Smooth muscle cell (in vitro differentiated cells): ENCODE data around the gene RAP1A. TPM values are rescaled to one million over a fixed set of nuclear protein-coding genes. Genes with fewer than 3 reads are reported as not detected.

Experiments used
- DNase-seq: peaks from one replicate; lab custom pipeline; 2025; ENCODE audit not compliant: unreplicated experiment; lab: John Stamatoyannopoulos, UW
- H2AFZ ChIP-seq: fragments of 200-600 bp; sonication (generic); 2 replicates; pipeline ENCODE4 v1.6.0; 2016; ENCODE audit warnings: antibody characterized with exemption, low read depth, mild to moderate bottlenecking
- H3F3A ChIP-seq: fragments of 200-600 bp; sonication (generic); 2 replicates; pipeline ENCODE4 v1.6.0; 2017; ENCODE audit warnings: antibody characterized with exemption, low read depth
- H3K27ac ChIP-seq: fragments of 200-600 bp; sonication (generic); 2 replicates; pipeline ENCODE4 v1.5.1; 2016; ENCODE audit warnings: low read depth, mild to moderate bottlenecking
- H3K27me3 ChIP-seq: fragments of 200-600 bp; sonication (generic); 2 replicates; pipeline ENCODE4 v1.6.1; 2016; ENCODE audit warnings: low read depth, mild to moderate bottlenecking
- H3K36me3 ChIP-seq: fragments of 200-600 bp; sonication (generic); 2 replicates; pipeline ENCODE4 v1.5.1; 2016; ENCODE audit warnings: low read depth
- H3K4me1 ChIP-seq: fragments of 200-600 bp; sonication (generic); 2 replicates; pipeline ENCODE4 v1.5.1; 2016; ENCODE audit warnings: low read depth
- H3K4me2 ChIP-seq: fragments of 200-600 bp; sonication (generic); 2 replicates; pipeline ENCODE4 v1.6.0; 2016; ENCODE audit warnings: mild to moderate bottlenecking
- H3K4me3 ChIP-seq: fragments of 200-600 bp; sonication (generic); 2 replicates; pipeline ENCODE4 v1.5.1; 2016; ENCODE audit warnings: mild to moderate bottlenecking
- H3K79me2 ChIP-seq: fragments of 200-600 bp; sonication (generic); 2 replicates; pipeline ENCODE4 v1.6.0; 2016; ENCODE audit warnings: low read depth, mild to moderate bottlenecking
- H3K9ac ChIP-seq: fragments of 200-600 bp; sonication (generic); 2 replicates; pipeline ENCODE4 v1.6.0; 2016; ENCODE audit warnings: low read depth
- H3K9me3 ChIP-seq: fragments of 200-600 bp; sonication (generic); replicated peaks from 2 replicates; pipeline ENCODE4 v1.5.1; 2016; ENCODE audit warnings: low read depth
- H4K20me1 ChIP-seq: fragments of 200-600 bp; sonication (generic); 2 replicates; pipeline ENCODE4 v1.6.0; 2016; ENCODE audit warnings: low read depth
- CTCF ChIP-seq: fragments of 200-600 bp; sonication (generic); IDR thresholded peaks from 2 replicates; pipeline ENCODE4 v1.5.1; 2017; ENCODE audit warnings: borderline replicate concordance, mild to moderate bottlenecking, antibody characterized with exemption; ENCODE audit not compliant: insufficient read depth, poor library complexity, severe bottlenecking
- WGBS: methylation state at CpG from one replicate; pipeline ENCODE4 v1.1.7; 2016; ENCODE audit warnings: low lambda C conversion rate; 5-methylcytosine and 5-hydroxymethylcytosine counted together
- polyA plus RNA-seq: library from polyadenylated mRNA; unstranded; fragments of >200 nt; fragmentation: Nextera tagmentation; extraction: Ambion mirVana; gene quantifications from 2 replicates; pipeline ENCODE4 v1.2.1, GENCODE V29; 2016
- total RNA-seq: library from RNA; depleted of rRNA; stranded (reverse); fragments of >200 nt; gene quantifications from 2 replicates; pipeline ENCODE4 v1.2.3, GENCODE V29; 2014

Gene RAP1A
- total and polyA plus RNA-seq, 2 experiments from 2014 or later = 36.8 to 64.9 TPM

- H3K27ac ChIP-seq = no peak overlapping the region
- H3K36me3 ChIP-seq = no peaks in the 10 kb centered on the region
- WGBS = 71% methylated on average over 2 of the region's 2 CpGs
- TF ChIP-seq CTCF = no peak
- no peaks in the 10 kb centered on the region for H4K20me1 ChIP-seq
- no peak overlapping the region for H3K4me2 ChIP-seq
- peaks cover 9% of the 10 kb centered on the region for H3K79me2 ChIP-seq
- no peak overlapping the region for H3K9ac ChIP-seq
- no peaks in the 10 kb centered on the region for H3K9me3 ChIP-seq
- no peaks in the 10 kb centered on the region for H3F3A ChIP-seq
- no peaks in the 10 kb centered on the region for H3K27me3 ChIP-seq
- peaks cover 18% of the 10 kb centered on the region for H3K4me1 ChIP-seq
- H3K4me3 ChIP-seq = no peak overlapping the region
- DNase-seq = no peak
- no peak overlapping the region for H2AFZ ChIP-seq
Measured at GRCh38 chr1:111751906-111752575, 132.5 kb downstream of the RAP1A start.

- Histone ChIP-seq H3F3A (no peaks in the 10 kb centered on the region), H2AFZ (peak overlapping the region; percentile 96), H3K4me3 (peak overlapping the region; percentile 91), H3K36me3 (no peaks in the 10 kb centered on the region), H3K27ac (peak overlapping the region; percentile 92), H3K4me2 (peak overlapping the region; percentile 94), H3K79me2 (peaks cover 27% of the 10 kb centered on the region), H3K4me1 (peaks cover 8% of the 10 kb centered on the region), H3K9me3 (no peaks in the 10 kb centered on the region), H4K20me1 (no peaks in the 10 kb centered on the region), H3K27me3 (no peaks in the 10 kb centered on the region), H3K9ac (peak overlapping the region; percentile 94)
- TF ChIP-seq CTCF = no peak
- 1% methylated on average over 11 of the region's 12 CpGs for WGBS
- DNase-seq = no peak
Measured at GRCh38 chr1:111754984-111755330, 135.4 kb downstream of the RAP1A start.

GRCh38 chr1:111755331-111756123 is 135.9 kb downstream of the RAP1A start, which contains the start of gene DDX20:
Gene DDX20 (plus strand): TSS chr1:111755901. CDS start chr1:111755925, 24 bp downstream.
- Histone ChIP-seq H3K4me2 (peak within 1 kb of the TSS; percentile 94), H3K4me1 (peaks cover 8% of the 10 kb centered on the region), H3K36me3 (peaks cover 1% of the 10 kb centered on the region), H2AFZ (peak within 1 kb of the TSS; percentile 96), H4K20me1 (no peaks in the 10 kb centered on the region), H3K9me3 (no peaks in the 10 kb centered on the region), H3K27ac (peak within 1 kb of the TSS; percentile 92), H3K9ac (peak within 1 kb of the TSS; percentile 94), H3K4me3 (peak within 1 kb of the TSS; percentile 91), H3K27me3 (no peaks in the 10 kb centered on the region), H3K79me2 (peaks cover 27% of the 10 kb centered on the region), H3F3A (no peaks in the 10 kb centered on the region)
- peak; percentile 93 for DNase-seq
- peak; percentile 82 for TF ChIP-seq CTCF
- under 1% methylated on average over 48 of the region's 67 CpGs for WGBS
